HK-2 (cell line): ENCODE results near the gene LYRM7.
"Not testable (repeated sequence)": the region's sequence is repeated elsewhere in the genome, so short reads cannot be mapped to it uniquely, and the experiment has no call there.

Experiments
- DNase-seq: peaks from one replicate; pipeline ENCODE4 v3.0.0-alpha.2; 2018; ENCODE audit not compliant: unreplicated experiment

LYRM7 gene

GRCh38 chr5:131180407-131180806 is 9.7 kb downstream of the LYRM7 start:
- no peak for DNase-seq

- no peak for DNase-seq
Measured at GRCh38 chr5:131182839-131183238, 12.1 kb downstream of the LYRM7 start.

GRCh38 chr5:131185523-131186104 is 14.9 kb downstream of the LYRM7 start:
- DNase-seq, result no peak

GRCh38 chr5:131186561-131187256 is 16.0 kb downstream of the LYRM7 start:
- DNase-seq, result no peak

- DNase-seq, result no peak
Measured at GRCh38 chr5:131193106-131193505, 22.4 kb downstream of the LYRM7 start.

- DNase-seq, result not testable (repeated sequence)
Measured at GRCh38 chr5:131193897-131194296, 23.2 kb downstream of the LYRM7 start.

GRCh38 chr5:131194725-131195124 is 24.0 kb downstream of the LYRM7 start:
- no peak for DNase-seq

GRCh38 chr5:131195696-131196095 is 25.0 kb downstream of the LYRM7 start:
- DNase-seq, result no peak

- DNase-seq, result no peak
Measured at GRCh38 chr5:131196331-131196730, 25.6 kb downstream of the LYRM7 start.

GRCh38 chr5:131198625-131199024 is 27.9 kb downstream of the LYRM7 start:
- no peak for DNase-seq

- DNase-seq, result no peak
Measured at GRCh38 chr5:131200560-131200959, 29.8 kb downstream of the LYRM7 start.

GRCh38 chr5:131204964-131205363 is 34.2 kb downstream of the LYRM7 start:
- DNase-seq, result no peak

GRCh38 chr5:131206061-131206460 is 35.3 kb downstream of the LYRM7 start:
- no peak for DNase-seq

- no peak for DNase-seq
Measured at GRCh38 chr5:131206772-131207171, 36.0 kb downstream of the LYRM7 start.

- no peak for DNase-seq
Measured at GRCh38 chr5:131209175-131209505, 38.4 kb downstream of the LYRM7 start.

GRCh38 chr5:131209506-131210150 is 38.9 kb downstream of the LYRM7 start:
- peak; percentile 2 for DNase-seq

- DNase-seq, result no peak
Measured at GRCh38 chr5:131210151-131210510, 39.4 kb downstream of the LYRM7 start.

- DNase-seq, result no peak
Measured at GRCh38 chr5:131211669-131212068, 40.9 kb downstream of the LYRM7 start.

GRCh38 chr5:131212471-131213021 is 41.8 kb downstream of the LYRM7 start:
- DNase-seq, result no peak

- no peak for DNase-seq
Measured at GRCh38 chr5:131214609-131215227, 44.0 kb downstream of the LYRM7 start.

- DNase-seq, result no peak
Measured at GRCh38 chr5:131217791-131218190, 47.0 kb downstream of the LYRM7 start.

GRCh38 chr5:131218392-131218791 is 47.6 kb downstream of the LYRM7 start:
- no peak for DNase-seq

- no peak for DNase-seq
Measured at GRCh38 chr5:131220566-131220965, 49.8 kb downstream of the LYRM7 start.
